GM19025 (cell line): ENCODE data around the gene RNASE11.

Source experiments
- ATAC-seq: cut with Tn5 transposase; IDR thresholded peaks from one replicate; pipeline ENCODE4 v1.9.1; 2021; ENCODE audit warnings: mild to moderate bottlenecking, low read depth, moderate library complexity; ENCODE audit not compliant: unreplicated experiment

Gene RNASE11

DNA sequence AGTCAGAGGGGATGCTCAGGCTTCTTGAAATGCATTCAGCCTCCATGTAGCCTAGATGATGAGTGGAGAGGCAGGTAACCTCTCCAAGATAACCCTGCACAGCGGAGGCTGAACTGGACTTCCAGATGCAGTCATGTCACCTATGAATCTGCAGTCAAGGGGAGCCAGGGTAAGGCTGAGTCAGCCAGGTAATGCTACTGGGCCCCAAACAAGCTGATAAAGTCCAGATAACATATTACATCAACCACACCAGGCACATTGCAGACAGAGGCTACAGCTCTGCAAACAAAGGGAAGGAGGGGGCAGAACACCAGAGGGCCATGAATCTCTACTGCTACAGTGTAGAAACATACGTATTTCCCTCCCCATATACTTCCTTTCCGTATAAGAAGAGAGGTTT is 40.9 kb downstream of the RNASE11 start:
- no peak for ATAC-seq

DNA sequence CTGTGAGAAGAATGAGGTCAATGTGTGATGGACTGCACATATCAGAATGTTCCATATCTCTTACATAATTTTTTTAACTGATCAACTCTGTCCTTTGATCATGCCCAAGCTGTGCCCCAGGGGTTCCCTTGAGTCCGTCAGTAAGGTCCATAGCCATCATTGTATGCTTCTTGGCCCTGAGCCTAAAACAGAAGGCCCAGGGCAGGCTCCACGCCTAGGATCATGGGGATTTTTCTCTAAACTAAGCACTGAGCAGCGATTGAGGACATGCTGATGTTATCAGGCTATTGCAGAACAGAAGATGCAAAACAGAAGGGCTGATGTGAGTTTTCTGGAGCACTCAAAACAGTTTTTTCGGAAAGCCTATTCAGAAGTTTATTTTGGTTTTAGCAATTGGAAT is 47.9 kb downstream of the RNASE11 start:
- ATAC-seq, result no peak
